ENCODE measurements around the gene PLCH1. TPM values are rescaled to one million over a fixed set of nuclear protein-coding genes. Genes with fewer than 3 reads are reported as not detected.
A peak's percentile ranks its signal among the peaks of the same experiment; 100 is the strongest.

PLCH1 gene
- total and polyA plus RNA-seq, 2 donors (not counting 1 experiment from before 2014, with no cell fraction given) = under 0.01 to 0.03 TPM

DNA sequence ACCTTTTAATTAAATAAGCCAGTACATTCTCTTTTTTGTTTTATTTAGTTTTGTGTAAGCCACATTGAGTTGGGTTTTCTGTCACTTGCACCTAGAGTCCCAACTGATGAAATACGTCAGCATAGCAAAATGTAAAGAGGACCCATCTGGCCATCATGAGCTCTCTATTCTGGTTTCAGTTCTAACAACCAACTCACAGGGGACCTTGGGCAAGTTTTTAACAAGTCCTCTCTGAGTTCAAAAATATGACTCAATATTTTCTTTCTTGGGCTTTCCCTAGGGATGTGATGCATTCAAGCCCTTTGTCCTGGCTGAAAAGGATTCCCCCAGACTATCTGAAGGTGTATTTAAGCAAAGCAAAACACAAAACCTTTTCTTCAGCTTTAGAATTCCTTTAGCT lies 32.9 kb downstream of the PLCH1 start:
- Histone ChIP-seq H3K4me3 (replicated peaks in 1 of 4; ENCODE audit: control extremely low read depth in 1 of 4, insufficient read depth in 1 of 4, low read depth in 3 of 4, low read length in 4 of 4) (no peak overlapping the region), H3K4me1 (ENCODE audit: control insufficient read depth, extremely low read depth, insufficient read depth, low read length) (no peaks in the 10 kb centered on the region), H3K79me2 (ENCODE audit: control insufficient read depth, insufficient read depth, low read length) (no peaks in the 10 kb centered on the region), H3K9me3 (ENCODE audit: control insufficient read depth, insufficient read depth, low read depth, low read length) (no peaks in the 10 kb centered on the region), H3K27me3 (ENCODE audit: control insufficient read depth, insufficient read depth, low read length) (no peaks in the 10 kb centered on the region), H2AFZ (ENCODE audit: low read length) (no peak overlapping the region), H3K9ac (ENCODE audit: insufficient read depth, low read length) (no peak overlapping the region), H4K20me1 (ENCODE audit: control insufficient read depth, extremely low read depth, insufficient read depth, low read length) (no peaks in the 10 kb centered on the region), H3K4me2 (ENCODE audit: extremely low read depth, insufficient read depth, low read length) (no peak overlapping the region), H3K36me3 (ENCODE audit: control insufficient read depth, insufficient read depth, low read length) (no peaks in the 10 kb centered on the region), H3K27ac (ENCODE audit: insufficient read depth, low read length) (no peak overlapping the region)
- no peak for DNase-seq (ENCODE audit: low read depth in 2 of 2)
- no peak for TF ChIP-seq EZH2 (IDR thresholded peaks at IDR 0.05; ENCODE audit: low read length, missing control alignments)
- TF ChIP-seq, protein P1, sequence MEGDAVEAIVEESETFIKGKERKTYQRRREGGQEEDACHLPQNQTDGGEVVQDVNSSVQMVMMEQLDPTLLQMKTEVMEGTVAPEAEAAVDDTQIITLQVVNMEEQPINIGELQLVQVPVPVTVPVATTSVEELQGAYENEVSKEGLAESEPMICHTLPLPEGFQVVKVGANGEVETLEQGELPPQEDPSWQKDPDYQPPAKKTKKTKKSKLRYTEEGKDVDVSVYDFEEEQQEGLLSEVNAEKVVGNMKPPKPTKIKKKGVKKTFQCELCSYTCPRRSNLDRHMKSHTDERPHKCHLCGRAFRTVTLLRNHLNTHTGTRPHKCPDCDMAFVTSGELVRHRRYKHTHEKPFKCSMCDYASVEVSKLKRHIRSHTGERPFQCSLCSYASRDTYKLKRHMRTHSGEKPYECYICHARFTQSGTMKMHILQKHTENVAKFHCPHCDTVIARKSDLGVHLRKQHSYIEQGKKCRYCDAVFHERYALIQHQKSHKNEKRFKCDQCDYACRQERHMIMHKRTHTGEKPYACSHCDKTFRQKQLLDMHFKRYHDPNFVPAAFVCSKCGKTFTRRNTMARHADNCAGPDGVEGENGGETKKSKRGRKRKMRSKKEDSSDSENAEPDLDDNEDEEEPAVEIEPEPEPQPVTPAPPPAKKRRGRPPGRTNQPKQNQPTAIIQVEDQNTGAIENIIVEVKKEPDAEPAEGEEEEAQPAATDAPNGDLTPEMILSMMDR (conservative IDR thresholded peaks at IDR 0.05 in 1 of 2, IDR thresholded peaks at IDR 0.05 in 1 of 2; ENCODE audit: low read depth in 1 of 2, low read length in 2 of 2) = no peak

DNA sequence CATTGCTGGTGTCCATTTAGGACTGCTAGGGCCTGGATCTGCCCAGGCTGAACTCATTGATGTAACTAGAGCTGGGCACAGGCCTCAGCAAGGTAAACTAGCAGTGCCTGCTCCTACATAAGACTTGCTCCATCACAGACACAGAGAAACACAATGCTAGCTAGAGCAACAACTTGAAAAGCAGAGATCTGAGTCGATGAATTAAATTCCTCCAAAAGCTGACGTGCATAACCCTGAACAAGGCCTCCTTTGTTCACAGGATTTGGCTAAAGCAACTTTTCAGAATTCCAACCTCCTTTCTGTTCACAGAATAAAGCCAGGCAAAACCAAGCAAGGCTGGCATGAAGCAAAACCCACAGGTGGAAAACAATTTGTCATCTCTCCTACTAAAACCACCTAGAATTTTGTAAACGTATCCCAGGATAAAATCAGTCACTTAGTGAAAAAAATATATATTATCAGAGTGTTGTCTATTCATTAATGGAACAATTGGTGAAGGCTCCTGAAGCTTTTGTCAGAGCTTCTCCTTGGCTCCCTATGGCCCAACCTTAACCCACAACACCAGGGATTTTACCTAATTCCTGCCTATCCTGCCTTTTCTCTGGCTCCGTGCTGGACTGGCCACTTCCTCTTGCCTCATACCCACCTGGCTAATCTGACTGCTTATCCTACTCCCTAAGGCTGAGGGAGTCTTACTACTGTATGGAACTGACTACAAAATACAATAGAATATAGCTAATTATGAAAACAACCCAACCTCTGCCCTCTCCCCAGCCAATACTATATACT lies 39.9 kb downstream of the PLCH1 start:
- Histone ChIP-seq H3K27ac (ENCODE audit: insufficient read depth, low read length) (no peak overlapping the region), H3K36me3 (ENCODE audit: control insufficient read depth, insufficient read depth, low read length) (no peaks in the 10 kb centered on the region), H3K9ac (ENCODE audit: insufficient read depth, low read length) (no peak overlapping the region), H3K4me1 (ENCODE audit: control insufficient read depth, extremely low read depth, insufficient read depth, low read length) (no peaks in the 10 kb centered on the region), H3K9me3 (ENCODE audit: control insufficient read depth, insufficient read depth, low read depth, low read length) (no peaks in the 10 kb centered on the region), H3K79me2 (ENCODE audit: control insufficient read depth, insufficient read depth, low read length) (no peaks in the 10 kb centered on the region), H3K4me3 (replicated peaks in 1 of 4; ENCODE audit: control extremely low read depth in 1 of 4, insufficient read depth in 1 of 4, low read depth in 3 of 4, low read length in 4 of 4) (no peak overlapping the region), H3K27me3 (ENCODE audit: control insufficient read depth, insufficient read depth, low read length) (no peaks in the 10 kb centered on the region), H2AFZ (ENCODE audit: low read length) (no peak overlapping the region), H3K4me2 (ENCODE audit: extremely low read depth, insufficient read depth, low read length) (no peak overlapping the region), H4K20me1 (ENCODE audit: control insufficient read depth, extremely low read depth, insufficient read depth, low read length) (no peaks in the 10 kb centered on the region)
- DNase-seq (ENCODE audit: low read depth in 2 of 2) = peak in 1 of 2 donors; percentile 74
- TF ChIP-seq, protein P1 (conservative IDR thresholded peaks at IDR 0.05 in 1 of 2, IDR thresholded peaks at IDR 0.05 in 1 of 2; ENCODE audit: low read depth in 1 of 2, low read length in 2 of 2) = no peak
- TF ChIP-seq EZH2 (IDR thresholded peaks at IDR 0.05; ENCODE audit: low read length, missing control alignments) = no peak

DNA sequence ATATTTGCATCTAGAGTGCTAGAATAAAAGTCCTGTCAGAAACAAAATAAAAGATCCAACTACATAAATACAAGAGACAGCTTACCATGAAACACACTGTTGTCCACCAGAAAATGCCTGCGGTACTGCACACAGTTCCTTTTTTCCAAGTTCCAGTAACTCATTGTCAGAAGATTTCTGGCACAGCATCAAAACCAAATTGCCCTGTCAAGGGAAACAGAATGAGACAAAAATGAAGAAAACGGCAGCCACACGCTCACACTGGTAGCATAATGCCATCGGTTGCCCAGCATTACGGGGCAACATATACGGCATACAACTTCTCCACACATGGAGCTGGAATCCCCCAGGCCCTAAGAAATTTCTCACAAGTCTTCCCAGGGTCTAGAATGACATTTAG lies 40.8 kb downstream of the PLCH1 start:
- no peaks in the 10 kb centered on the region for H3K79me2 ChIP-seq (ENCODE audit: control insufficient read depth, insufficient read depth, low read length)
- H2AFZ ChIP-seq (ENCODE audit: low read length) = no peak overlapping the region
- no peak for TF ChIP-seq EZH2 (IDR thresholded peaks at IDR 0.05; ENCODE audit: low read length, missing control alignments)
- TF ChIP-seq, protein P1 (conservative IDR thresholded peaks at IDR 0.05 in 1 of 2, IDR thresholded peaks at IDR 0.05 in 1 of 2; ENCODE audit: low read depth in 1 of 2, low read length in 2 of 2) = no peak
- no peaks in the 10 kb centered on the region for H3K27me3 ChIP-seq (ENCODE audit: control insufficient read depth, insufficient read depth, low read length)
- H4K20me1 ChIP-seq (ENCODE audit: control insufficient read depth, extremely low read depth, insufficient read depth, low read length) = no peaks in the 10 kb centered on the region
- no peak overlapping the region for H3K9ac ChIP-seq (ENCODE audit: insufficient read depth, low read length)
- no peaks in the 10 kb centered on the region for H3K36me3 ChIP-seq (ENCODE audit: control insufficient read depth, insufficient read depth, low read length)
- H3K4me1 ChIP-seq (ENCODE audit: control insufficient read depth, extremely low read depth, insufficient read depth, low read length) = no peaks in the 10 kb centered on the region
- no peak overlapping the region for H3K27ac ChIP-seq (ENCODE audit: insufficient read depth, low read length)
- no peak overlapping the region for H3K4me3 ChIP-seq (replicated peaks in 1 of 4; ENCODE audit: control extremely low read depth in 1 of 4, insufficient read depth in 1 of 4, low read depth in 3 of 4, low read length in 4 of 4)
- H3K9me3 ChIP-seq (ENCODE audit: control insufficient read depth, insufficient read depth, low read depth, low read length) = no peaks in the 10 kb centered on the region
- peak in 1 of 2 donors; percentile 38 for DNase-seq (ENCODE audit: low read depth in 2 of 2)
- H3K4me2 ChIP-seq (ENCODE audit: extremely low read depth, insufficient read depth, low read length) = no peak overlapping the region
